GM20000 (cell line): Measurements from ENCODE around the gene GADD45G.

Source experiments
- DNase-seq: peaks from one replicate; pipeline ENCODE4 v3.0.0; 2012; ENCODE audit warnings: low spot score
- TF ChIP-seq, protein P1 (sequence below): IDR thresholded peaks from 2 replicates; pipeline ENCODE4 v1.5.1; 2012; ENCODE audit warnings: mild to moderate bottlenecking, control low read depth; ENCODE audit errors: extremely low read depth, missing control alignments

The GADD45G gene

DNA sequence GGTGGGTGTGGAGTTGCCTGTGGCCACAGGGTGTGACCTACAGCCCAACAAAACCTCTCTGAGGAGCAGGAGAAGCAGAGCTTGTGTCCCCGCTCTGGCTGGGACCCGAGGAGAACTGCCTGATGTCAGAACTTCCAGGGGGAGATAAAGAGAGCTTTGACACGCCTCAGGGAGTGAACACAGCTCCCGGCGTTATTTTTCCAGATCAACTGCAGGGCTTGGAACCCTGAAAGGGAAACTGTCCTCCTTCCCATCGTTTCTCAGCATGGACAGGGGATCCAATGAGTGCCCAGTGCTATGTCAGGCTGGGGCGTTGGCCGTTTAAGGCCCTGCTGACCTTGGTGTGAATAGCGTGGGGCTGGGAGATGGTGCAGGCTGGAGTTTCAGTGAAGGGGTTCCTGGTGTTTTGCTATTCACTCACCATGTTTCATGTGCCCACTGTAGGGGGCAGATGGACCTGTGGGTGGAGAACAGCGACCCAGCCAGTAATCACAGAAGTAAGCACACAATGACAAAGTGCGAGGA, 22.0 kb downstream of the GADD45G start:
- TF ChIP-seq, protein P1, sequence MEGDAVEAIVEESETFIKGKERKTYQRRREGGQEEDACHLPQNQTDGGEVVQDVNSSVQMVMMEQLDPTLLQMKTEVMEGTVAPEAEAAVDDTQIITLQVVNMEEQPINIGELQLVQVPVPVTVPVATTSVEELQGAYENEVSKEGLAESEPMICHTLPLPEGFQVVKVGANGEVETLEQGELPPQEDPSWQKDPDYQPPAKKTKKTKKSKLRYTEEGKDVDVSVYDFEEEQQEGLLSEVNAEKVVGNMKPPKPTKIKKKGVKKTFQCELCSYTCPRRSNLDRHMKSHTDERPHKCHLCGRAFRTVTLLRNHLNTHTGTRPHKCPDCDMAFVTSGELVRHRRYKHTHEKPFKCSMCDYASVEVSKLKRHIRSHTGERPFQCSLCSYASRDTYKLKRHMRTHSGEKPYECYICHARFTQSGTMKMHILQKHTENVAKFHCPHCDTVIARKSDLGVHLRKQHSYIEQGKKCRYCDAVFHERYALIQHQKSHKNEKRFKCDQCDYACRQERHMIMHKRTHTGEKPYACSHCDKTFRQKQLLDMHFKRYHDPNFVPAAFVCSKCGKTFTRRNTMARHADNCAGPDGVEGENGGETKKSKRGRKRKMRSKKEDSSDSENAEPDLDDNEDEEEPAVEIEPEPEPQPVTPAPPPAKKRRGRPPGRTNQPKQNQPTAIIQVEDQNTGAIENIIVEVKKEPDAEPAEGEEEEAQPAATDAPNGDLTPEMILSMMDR: no peak
- no peak for DNase-seq

DNA sequence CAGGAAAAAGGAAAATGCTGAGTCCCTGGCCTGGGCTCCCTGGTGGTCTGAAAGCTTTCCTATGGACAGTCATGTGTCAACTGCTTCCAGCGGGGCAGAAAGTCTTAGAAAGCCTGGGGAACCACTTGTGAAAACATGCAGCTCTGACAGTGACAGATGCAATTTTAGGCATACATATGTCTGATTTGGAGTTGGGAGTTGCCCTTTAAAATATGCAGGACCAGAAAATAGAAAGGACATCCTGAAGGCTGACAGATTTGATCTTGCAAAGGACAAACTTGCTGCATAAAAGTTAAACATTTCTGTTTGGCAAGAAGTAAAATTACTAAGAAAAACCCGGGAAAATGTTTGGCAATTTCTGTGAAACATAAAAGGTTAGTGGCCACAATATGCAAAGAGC, 23.8 kb downstream of the GADD45G start:
- no peak for DNase-seq
- TF ChIP-seq, protein P1: no peak

DNA sequence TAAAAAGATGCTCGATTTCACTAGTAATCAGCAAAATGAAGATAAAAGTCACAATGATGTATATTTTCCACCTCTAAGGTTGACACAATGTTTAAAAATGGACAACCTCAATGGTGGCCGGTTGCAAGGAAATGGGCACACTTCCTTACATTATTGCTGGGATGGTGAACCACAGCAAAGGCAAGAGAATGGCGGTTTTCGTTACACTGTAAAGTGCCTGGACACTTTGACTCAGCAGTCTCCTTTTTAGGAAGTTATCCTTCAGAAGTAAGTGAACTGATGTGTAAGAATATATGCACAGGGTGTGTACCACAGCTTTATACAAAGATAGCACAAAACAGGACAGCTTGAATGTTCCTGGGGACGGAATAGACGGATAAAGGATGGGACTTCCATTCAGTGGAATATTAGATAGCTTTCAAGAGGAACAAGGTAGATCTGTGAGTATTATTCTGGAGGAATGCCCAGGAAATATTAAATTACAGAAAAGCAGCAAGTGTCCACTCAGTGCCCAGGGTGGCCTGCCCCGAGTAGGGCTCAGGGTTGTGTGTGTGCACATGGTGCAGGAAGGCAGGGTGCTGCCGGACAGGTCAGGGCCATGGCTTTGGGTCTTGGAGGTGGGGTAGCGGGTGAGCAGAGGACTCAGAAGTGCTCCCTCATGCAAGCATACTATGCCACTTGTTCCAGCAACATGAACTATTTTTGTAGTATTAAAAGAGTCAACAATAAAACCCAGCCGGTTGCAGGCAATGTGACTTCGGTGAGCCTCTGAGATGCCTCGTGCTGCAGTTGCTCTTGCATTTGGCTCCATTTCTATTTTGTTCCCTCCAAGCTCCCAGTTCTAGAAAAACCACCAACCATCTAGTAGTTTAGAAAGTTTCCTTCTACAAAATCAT, 24.5 kb downstream of the GADD45G start:
- DNase-seq: no peak
- TF ChIP-seq, protein P1: no peak

DNA sequence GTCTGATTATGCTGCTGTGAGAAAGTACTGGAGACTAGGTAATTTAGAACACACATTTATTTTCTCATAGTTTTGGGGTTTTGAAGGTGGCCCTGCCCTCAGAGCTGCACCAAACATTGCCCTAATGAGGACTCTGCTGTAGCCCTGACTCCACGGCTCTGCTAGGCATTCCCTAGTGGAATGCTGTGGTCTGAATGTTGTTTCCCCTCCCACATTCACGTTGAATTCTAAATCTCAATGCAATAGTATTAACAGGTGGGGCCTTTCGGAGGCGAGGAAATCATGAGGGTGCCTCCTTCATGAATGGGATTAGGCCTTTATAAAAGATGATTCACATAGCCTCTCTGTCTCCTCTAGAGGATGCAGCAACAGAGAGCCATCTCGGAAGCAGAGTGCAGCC, 25.7 kb downstream of the GADD45G start:
- TF ChIP-seq, protein P1: no peak
- no peak for DNase-seq

DNA sequence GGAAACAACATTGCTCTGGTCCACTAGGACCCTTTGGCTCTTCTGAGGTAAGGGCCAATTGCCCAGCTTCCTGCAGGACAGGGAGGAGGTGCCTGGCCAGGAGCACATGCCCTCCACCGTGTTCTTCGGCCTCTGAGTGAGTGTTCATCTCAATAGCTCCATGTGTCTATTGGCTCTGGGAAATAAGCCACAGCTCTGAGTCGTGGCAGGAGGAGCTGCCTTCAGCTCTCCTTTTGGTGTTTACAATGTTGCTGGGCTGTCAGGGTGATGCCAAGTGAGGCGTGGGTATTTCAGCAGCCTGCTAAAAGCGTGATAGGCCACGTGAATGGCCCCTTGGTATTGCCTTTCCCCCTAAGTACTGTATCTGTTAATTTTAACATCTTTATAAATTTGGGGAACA, 26.6 kb downstream of the GADD45G start:
- DNase-seq: no peak
- TF ChIP-seq, protein P1: no peak

DNA sequence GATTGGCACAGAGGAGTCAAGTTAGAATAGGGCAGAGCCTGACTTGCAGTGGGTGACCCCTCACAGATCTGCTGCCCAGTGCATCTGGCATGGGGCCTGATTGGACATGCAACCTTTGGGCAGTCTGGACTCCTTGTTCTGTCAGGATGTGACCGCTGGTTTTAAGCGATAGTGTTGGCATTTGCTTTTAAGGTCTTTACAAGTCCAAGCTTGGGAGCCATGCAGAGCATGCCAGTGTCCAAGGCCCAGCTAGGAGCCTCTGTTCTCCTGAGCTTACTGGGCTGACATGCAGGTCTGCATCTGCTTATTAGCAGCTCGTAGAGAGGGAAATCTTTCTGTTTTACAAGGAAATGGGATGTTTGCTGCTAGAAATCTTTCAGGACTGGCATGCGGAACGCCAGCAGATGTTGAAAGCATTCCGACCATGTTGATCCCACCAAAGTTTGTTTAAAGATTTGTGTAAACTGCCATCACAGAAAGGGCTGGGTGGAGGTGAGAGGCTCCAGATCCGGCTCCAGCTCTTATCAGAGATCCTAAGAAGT, 27.5 kb downstream of the GADD45G start:
- no peak for DNase-seq
- TF ChIP-seq, protein P1: no peak

DNA sequence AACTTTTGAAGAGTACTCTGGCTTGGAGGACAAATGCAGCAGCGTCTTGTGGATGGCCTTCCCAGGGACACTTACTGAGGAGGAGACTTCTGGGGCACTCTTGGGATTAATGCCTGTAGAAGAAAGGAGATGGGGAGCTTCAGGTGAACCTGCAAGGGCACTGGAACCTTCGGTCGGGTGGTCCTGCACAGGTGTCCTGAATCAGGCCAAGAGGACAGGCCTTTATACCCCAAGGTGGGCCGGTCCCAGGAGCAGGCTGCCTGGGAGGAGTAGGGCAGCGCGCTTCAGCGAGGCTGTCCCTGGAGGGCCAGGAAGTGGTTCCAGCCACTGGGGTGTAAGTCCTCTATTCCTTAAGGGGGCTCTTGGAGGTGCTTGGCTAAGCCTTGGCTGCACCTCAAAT, 27.9 kb downstream of the GADD45G start:
- TF ChIP-seq, protein P1: no peak
- DNase-seq: no peak
